ENCODE measurements around the gene TIGD3. TPM values are rescaled to one million over a fixed set of nuclear protein-coding genes. Genes with fewer than 3 reads are reported as not detected.

The TIGD3 gene
- total and polyA plus RNA-seq, 2 of the 13 experiments (the other 11 are each of a cell fraction or from before 2014, with no cell fraction given): 0.49 to 4.9 TPM

DNA sequence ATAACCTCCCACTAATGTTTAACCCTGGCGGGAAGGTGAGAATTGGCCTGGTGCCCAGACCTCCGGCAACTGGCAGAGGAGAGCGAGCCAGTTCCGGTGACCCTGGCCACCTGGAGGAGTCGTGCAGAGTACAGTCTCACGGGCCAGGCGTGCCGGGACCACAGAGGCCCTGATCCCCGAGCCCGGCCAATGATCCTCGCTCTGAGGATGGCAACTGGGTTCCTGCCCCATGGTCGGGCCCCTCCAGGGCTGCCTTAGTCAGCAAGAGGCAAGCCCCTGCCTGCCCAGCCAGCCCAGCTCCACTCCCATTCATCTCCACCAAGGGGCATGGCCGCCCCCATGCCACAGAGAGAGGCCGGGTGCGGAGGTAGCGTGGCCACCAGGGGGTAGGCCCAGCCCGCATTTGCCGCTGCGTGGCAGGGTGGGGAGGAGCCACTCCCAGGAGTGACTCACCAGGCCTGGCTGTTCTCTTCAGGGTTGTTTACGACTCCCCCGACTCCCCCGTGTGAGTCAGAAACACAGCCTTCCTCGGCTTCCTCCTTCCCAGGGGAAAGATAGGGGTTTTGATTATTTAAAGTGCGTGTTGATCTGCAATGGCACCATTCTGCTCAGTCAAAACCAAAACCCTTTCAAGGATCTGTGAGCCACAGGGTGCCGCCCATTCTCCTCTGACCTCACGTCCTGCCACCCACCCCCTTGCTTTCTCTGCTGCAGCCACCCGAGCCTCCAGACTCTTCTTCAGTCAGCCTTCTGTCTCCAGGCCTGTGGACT is 27.7 kb downstream of the TIGD3 start, which contains the start of gene SLC25A45 (continued):
- no peak for TF ChIP-seq BRCA1 (CRISPR knock-in tag; IDR thresholded peaks at IDR 0.05)
- peak; percentile 86 for TF ChIP-seq KLF6 (CRISPR knock-in tag; IDR thresholded peaks at IDR 0.05)
- TF ChIP-seq SNAI1 (CRISPR knock-in tag; IDR thresholded peaks at IDR 0.05; ENCODE audit: borderline replicate concordance): peak; percentile 37; the same call in 1 of the 2 replicates
- no peak for TF ChIP-seq ZNF275 (CRISPR knock-in tag; IDR thresholded peaks at IDR 0.05; ENCODE audit: borderline replicate concordance)
- peak; percentile 86; the same call in 1 of the 2 replicates for TF ChIP-seq ZNF709 (CRISPR knock-in tag; IDR thresholded peaks at IDR 0.05)
- no peak for TF ChIP-seq LCORL (IDR thresholded peaks at IDR 0.05)
- peak; percentile 83; the same call in 1 of the 2 replicates for TF ChIP-seq LCORL (CRISPR knock-in tag; IDR thresholded peaks at IDR 0.05)
- no peak for TF ChIP-seq SRSF4 (IDR thresholded peaks at IDR 0.05; ENCODE audit: low read depth, low read length, poor library complexity, severe bottlenecking)
- peak; percentile 79; the same call in 1 of the 2 replicates for TF ChIP-seq E2F1 (CRISPR knock-in tag; IDR thresholded peaks at IDR 0.05)
- TF ChIP-seq CENPT (CRISPR knock-in tag; IDR thresholded peaks at IDR 0.05; ENCODE audit: low read depth): no peak; the same call in 1 of the 2 replicates
- TF ChIP-seq THAP8 (CRISPR knock-in tag; IDR thresholded peaks at IDR 0.05; ENCODE audit: borderline replicate concordance): no peak; the same call in 1 of the 2 replicates
- peak; percentile 89 for TF ChIP-seq MED1 (CRISPR knock-in tag; IDR thresholded peaks at IDR 0.05)
- peak; percentile 86; the same call in 1 of the 2 replicates for TF ChIP-seq MEIS1 (CRISPR knock-in tag; IDR thresholded peaks at IDR 0.05; ENCODE audit: borderline replicate concordance)
- TF ChIP-seq HCFC1 (IDR thresholded peaks at IDR 0.05; ENCODE audit: low read depth, low read length): no peak
- peak; percentile 73 for TF ChIP-seq ZNF225 (CRISPR knock-in tag; IDR thresholded peaks at IDR 0.05)
- TF ChIP-seq, protein P1, sequence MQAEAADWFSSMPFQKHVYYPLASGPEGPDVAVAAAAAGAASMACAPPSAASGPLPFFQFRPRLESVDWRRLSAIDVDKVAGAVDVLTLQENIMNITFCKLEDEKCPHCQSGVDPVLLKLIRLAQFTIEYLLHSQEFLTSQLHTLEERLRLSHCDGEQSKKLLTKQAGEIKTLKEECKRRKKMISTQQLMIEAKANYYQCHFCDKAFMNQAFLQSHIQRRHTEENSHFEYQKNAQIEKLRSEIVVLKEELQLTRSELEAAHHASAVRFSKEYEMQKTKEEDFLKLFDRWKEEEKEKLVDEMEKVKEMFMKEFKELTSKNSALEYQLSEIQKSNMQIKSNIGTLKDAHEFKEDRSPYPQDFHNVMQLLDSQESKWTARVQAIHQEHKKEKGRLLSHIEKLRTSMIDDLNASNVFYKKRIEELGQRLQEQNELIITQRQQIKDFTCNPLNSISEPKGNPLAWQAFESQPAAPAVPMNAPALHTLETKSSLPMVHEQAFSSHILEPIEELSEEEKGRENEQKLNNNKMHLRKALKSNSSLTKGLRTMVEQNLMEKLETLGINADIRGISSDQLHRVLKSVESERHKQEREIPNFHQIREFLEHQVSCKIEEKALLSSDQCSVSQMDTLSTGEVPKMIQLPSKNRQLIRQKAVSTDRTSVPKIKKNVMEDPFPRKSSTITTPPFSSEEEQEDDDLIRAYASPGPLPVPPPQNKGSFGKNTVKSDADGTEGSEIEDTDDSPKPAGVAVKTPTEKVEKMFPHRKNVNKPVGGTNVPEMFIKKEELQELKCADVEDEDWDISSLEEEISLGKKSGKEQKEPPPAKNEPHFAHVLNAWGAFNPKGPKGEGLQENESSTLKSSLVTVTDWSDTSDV (CRISPR knock-in tag; IDR thresholded peaks at IDR 0.05): 0 out of 2 replicates have a peak, but pooled peaks have one; percentile 55
- no peak for TF ChIP-seq PLRG1 (conservative IDR thresholded peaks at IDR 0.05)
- peak; percentile 91 for TF ChIP-seq ARID4A (CRISPR knock-in tag; IDR thresholded peaks at IDR 0.05; ENCODE audit: borderline replicate concordance)
